T-helper 1 cell (primary cell): Measurements from ENCODE around the gene UBE2E1.
A peak's percentile ranks its signal among the peaks of the same experiment; 100 is the strongest.
"Not testable (repeated sequence)": the region's sequence is repeated elsewhere in the genome, so short reads cannot be mapped to it uniquely, and the experiment has no call there.

Source experiments
- DNase-seq, 5 donors: peaks; one replicate each; pipeline ENCODE4 v3.0.0-alpha.2; 2012 to 2020

UBE2E1 gene

DNA sequence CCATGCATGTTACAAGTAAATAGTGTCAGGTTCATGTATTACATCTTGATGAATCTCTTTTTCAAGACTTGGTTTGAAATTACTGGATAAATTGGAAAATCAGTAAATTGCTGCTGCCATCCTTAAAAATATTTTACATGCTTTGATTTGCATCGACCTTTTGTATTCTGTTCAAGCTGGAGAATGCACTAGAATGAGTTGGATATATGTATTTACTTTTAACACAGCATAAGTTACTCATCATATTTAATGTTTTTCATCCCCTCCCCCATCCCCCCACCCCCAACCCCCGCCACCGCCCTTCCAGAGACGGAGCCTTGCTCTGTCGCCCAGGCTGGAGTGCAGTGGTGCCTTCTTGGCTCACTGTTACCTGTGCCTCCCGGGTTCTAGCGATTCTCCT lies 16.8 kb downstream of the UBE2E1 start:
- DNase-seq: no peak

GRCh38 chr3:23823620-23824019 lies 17.9 kb downstream of the UBE2E1 start:
- DNase-seq: no peak

DNA sequence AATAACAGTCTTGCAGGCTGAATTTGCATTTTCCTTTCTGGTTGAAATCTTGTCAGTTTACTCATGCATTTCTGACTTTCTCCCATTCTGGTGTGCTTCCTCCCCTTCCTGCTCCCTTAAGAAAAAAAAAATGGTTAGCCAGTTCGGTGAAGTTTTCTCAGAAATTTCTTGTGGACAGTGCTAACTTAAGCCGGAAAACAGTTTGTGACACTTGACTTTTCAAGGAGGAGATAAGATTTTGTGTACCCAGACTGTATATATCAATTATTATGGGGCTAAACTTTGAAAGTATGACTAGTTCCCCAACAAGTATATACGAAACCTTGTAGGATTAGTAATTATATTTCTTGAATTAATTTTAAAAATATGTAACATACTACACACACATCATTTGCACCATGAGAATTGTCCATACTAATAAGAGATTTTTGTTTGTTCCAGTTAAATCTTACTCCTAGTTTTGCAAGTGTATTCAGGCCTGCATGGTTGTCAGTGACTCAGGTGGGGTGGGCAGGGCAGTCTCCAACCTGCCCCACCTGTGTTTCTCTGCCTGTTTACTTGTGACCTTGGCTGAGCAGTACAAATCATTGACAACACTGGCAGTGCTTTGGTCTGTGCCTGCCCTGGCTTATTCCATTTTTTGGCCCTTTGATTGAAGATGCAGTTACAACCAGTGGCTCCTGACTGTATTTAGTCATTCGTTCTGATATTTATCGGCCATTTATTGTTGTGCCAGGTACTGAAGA lies 19.1 kb downstream of the UBE2E1 start:
- no peak for DNase-seq

DNA sequence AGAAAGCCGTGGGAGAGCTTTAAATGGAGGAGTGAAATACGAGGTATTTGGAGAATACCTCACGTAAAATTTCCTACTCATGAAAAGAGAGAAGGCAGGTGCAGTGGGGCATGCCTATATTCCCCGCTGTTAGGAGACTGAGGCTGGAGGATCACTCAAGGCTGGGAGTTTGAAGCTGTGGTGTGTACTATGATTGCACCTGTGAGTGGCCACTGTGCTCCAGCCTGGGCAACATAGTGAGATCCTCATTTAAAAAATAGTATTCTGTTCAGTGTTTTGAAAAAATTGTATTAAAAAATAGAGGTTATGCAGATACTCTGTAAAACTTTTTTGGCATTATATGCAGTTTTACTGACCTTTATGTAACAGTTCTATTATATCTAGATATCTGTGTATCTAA lies 20.0 kb downstream of the UBE2E1 start:
- DNase-seq: no peak

GRCh38 chr3:23826382-23827064 lies 20.8 kb downstream of the UBE2E1 start:
- no peak for DNase-seq

- DNase-seq: no peak
Measured at GRCh38 chr3:23829242-23829934, 23.6 kb downstream of the UBE2E1 start.

DNA sequence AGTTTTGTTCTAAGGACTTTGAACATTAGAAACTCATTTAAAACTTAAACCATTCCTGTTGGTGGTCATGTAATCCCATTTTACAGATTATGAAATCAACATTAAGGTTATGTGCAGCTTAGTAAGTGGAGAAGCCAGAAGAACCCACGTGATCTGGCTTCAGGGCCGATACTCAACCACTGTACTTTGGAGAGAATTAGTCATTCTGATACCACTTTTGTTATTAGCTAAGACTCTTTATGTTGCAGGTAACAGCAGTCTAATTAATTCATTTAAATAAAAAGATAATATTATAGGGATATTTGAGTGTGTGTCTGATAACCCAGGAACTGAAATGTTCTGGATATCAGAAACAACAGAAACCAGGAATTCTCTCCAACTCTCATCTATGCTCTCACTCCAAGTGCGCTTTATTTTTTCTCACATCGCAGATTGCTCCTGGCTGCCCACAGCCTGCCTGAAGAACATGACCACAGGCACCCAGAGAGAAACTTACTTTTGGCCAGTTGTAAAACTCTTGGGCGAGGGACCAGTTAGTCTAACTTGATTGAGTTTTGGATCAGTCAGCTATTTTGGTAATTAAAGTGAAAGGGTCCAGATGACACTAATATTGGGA lies 25.2 kb downstream of the UBE2E1 start:
- DNase-seq: peak in 1 of 5 donors; percentile 55

- no peak for DNase-seq
Measured at GRCh38 chr3:23831517-23832394, 26.0 kb downstream of the UBE2E1 start.

DNA sequence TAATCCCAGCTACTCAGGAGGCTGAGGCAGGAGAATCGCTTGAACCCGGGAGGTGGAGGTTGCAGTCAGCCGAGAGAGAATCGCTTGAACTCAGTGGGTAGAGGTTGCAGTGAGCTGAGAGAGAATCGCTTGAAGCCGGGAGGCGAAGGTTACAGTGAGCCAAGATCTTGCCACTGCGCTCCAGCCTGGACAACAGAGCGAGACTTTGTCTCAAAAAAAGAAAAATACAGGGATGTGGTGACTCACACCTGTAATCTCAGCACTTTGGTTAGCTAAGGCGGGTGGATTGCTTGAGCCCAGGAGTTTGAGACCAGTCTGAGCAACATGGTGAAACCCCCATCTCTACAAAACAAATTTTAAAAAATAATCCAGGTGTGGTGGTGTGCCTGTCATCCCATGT lies 26.8 kb downstream of the UBE2E1 start:
- no peak for DNase-seq

GRCh38 chr3:23834082-23834870 lies 28.5 kb downstream of the UBE2E1 start:
- DNase-seq: no peak

DNA sequence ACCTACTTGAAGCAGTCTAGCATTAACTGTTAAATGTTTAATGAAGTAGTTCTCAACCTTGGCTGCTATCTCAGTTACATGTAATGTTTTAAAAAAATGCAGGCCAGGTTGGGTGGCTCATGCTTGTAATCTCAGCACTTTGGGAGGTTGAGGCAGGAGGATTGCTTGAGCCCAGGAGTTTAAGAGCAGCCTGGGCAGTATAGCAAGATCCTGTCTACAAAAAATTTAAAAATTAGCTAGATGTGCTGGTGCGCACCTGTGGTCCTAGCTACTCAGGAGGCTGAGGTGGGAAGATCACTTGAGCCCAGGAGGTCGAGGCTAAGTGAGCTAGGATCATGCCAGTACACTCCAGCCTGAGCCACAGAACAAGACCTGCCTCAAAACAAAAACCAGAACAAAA lies 29.3 kb downstream of the UBE2E1 start:
- no peak for DNase-seq

- no peak for DNase-seq
Measured at GRCh38 chr3:23835802-23836201, 30.0 kb downstream of the UBE2E1 start.

GRCh38 chr3:23836536-23837230 lies 30.9 kb downstream of the UBE2E1 start:
- DNase-seq: no peak

DNA sequence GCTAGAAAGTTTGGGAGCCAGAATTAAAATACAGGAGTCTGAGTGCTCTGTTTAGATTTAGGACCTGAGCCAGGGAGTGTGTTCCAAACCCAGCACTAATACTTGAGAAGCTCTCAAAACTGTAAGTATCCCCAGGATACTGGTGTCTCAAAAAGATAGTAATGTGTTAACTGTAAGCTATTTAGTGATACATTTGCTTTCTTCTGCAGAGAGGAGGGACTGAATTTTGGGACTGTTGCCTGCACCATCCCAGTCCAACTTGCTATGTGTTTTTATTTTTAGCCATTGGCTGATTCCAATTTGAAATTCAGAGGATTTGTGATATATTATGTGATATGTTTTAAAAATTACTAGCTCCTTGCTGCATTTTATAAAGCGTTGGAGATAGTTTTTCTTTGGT lies 31.5 kb downstream of the UBE2E1 start:
- DNase-seq: no peak

DNA sequence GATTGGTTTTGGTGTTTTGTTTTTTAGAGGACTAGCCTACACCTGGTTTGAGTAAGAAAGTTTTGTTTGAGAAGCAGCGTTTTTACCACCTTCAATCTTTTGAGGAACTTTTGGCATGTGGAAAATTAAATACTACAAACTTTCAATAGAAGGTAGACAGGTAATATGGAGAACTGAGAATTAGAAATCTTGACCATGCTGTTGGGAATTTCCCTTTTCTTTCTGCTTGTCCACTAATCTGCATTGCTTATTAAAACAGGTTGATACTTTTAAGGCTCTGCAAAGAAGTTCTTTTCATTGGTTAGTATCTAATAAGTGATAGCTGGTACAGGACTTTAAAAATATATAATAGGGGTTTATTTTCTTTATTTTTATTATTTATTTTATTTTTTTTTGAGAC lies 31.9 kb downstream of the UBE2E1 start:
- no peak for DNase-seq

DNA sequence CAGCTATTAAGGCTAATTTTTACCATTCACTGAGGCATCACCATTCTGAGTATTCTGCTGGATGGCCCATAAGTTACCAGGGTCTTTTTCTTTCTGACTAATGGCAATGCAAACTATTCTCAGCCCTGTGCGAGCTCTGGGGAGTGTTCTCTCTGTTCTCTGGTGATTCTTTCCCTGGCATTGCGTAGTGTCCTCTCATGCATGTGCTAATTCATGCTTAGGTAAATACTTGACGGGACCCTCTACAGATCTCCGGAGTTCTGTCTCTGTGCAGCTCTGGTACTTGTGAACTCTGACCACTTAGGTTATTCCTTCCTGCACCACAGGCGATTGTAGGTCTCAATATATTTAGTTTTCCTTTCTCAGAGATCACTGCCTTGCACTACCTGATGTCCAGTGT lies 34.8 kb downstream of the UBE2E1 start:
- DNase-seq: no peak

DNA sequence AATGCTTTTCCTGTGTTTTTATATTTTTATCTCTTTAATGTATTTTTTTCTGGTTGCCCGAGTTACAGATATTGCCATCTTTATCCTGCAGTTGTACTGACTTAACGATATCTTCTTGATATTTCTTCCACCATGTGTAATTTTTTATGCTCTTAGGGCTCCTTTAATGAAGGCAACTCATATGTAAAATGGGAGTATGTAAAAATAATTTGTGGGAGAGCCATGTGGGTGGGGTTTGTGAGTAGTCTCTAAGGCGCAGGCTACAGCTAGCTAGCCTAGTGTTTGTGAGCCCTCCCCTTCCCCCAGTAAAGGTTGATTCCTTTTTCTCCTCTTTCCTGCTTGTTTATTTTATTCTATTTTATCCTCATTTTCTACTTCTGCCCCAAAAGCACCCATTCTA lies 38.1 kb downstream of the UBE2E1 start:
- DNase-seq: no peak

DNA sequence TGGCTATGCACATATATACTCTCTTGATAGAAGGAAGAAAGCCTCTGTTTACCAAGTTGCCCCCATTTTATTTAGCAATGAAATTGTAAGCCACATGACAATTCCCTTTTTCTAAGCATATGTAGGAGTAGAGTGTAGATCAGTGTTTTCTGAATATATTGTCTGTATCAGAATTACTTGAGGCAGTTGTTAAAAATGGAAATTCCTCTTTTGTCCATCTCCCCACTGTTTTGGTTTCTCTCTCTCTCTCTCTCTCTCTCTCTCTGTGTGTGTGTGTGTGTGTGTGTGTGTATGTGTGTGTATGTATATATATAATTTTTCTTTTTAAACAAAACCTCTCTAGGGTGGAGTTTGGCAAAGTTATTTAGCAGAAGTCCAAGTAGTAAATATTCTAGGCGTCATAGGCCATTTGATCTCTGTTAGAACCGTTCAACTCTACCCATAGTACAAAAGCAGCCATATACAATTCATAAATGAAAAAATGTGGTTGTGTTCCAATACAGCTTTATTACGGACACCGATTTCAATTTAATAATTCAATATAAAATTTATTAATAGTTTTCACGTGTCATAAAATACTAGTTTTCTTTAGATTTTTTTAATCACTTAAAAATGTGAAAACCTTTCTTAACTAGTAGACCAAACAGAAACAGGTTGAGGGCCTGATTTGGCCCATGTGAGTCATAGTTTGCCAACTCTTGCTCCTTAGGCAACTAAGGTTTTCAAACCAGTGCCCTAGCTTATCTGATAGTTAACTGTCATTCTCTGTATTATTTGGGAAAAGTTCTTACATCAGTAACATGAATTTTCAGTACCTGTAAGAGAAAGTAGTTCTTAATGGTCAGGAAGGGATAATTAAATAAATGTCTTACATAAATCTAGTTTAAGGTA lies 39.8 kb downstream of the UBE2E1 start:
- no peak for DNase-seq

- DNase-seq: not testable (repeated sequence)
Measured at GRCh38 chr3:23849462-23849861, 43.7 kb downstream of the UBE2E1 start.

GRCh38 chr3:23856286-23856685 lies 50.5 kb downstream of the UBE2E1 start:
- DNase-seq: no peak
